Brain microvascular endothelial cell (primary cell): ENCODE data around the gene DIP2A.

Experiments
- DNase-seq: peaks from one replicate; pipeline ENCODE4 v3.0.0-alpha.2; 2020
- H3K27ac ChIP-seq: fragments of 250-450 bp; sonication (Bioruptor Pico); 2 replicates; pipeline ENCODE4 v1.5.1; 2020; ENCODE audit warnings: mild to moderate bottlenecking, moderate library complexity
- H3K27me3 ChIP-seq: fragments of 250-450 bp; sonication (Bioruptor Pico); replicated peaks from 2 replicates; pipeline ENCODE4 v1.5.1; 2020; ENCODE audit warnings: mild to moderate bottlenecking
- H3K36me3 ChIP-seq: fragments of 250-450 bp; sonication (Bioruptor Pico); replicated peaks from 2 replicates; pipeline ENCODE4 v1.5.1; 2020; ENCODE audit warnings: mild to moderate bottlenecking
- H3K4me3 ChIP-seq: 2 replicates; pipeline ENCODE4 v1.5.1; 2011; ENCODE audit warnings: low read depth, mild to moderate bottlenecking, control low read depth, low read length, moderate library complexity
- CTCF ChIP-seq: IDR thresholded peaks from 2 replicates; pipeline ENCODE4 v1.5.1; 2011; ENCODE audit warnings: low read depth, mild to moderate bottlenecking, moderate library complexity, low read length, control low read depth, inconsistent platforms; ENCODE audit errors: missing control alignments
- in situ Hi-C: cut with HindIII; loops from 2 replicates; pipeline ENCODE4 v1.10.0; 2017; ENCODE audit warnings: low sequenced_read_pairs, low pct_ligation_motif_present

The DIP2A gene

GRCh38 chr21:46427516-46427915 is 31.2 kb upstream of the DIP2A start:
- TF ChIP-seq CTCF: no peak
- DNase-seq: no peak
- in situ Hi-C loops: no loop called here
- Histone ChIP-seq H3K27me3 (no peaks in the 10 kb centered on the region), H3K27ac (no peak overlapping the region), H3K36me3 (peaks cover 36% of the 10 kb centered on the region), H3K4me3 (no peak overlapping the region)

GRCh38 chr21:46428286-46428685 is 30.4 kb upstream of the DIP2A start:
- no peaks in the 10 kb centered on the region for H3K27me3 ChIP-seq
- no peak for DNase-seq
- peaks cover 39% of the 10 kb centered on the region for H3K36me3 ChIP-seq
- in situ Hi-C loops: no loop called here
- no peak overlapping the region for H3K4me3 ChIP-seq
- no peak for TF ChIP-seq CTCF
- no peak overlapping the region for H3K27ac ChIP-seq

- Histone ChIP-seq H3K27me3 (no peaks in the 10 kb centered on the region), H3K4me3 (no peak overlapping the region), H3K27ac (no peak overlapping the region), H3K36me3 (peaks cover 39% of the 10 kb centered on the region)
- DNase-seq: no peak
- no peak for TF ChIP-seq CTCF
- in situ Hi-C loops: no loop called here
These were observed 29.5 kb upstream of the DIP2A start for GRCh38 chr21:46428987-46429710.

GRCh38 chr21:46429754-46430681 is 28.7 kb upstream of the DIP2A start:
- in situ Hi-C loops: no loop called here
- no peak for TF ChIP-seq CTCF
- no peaks in the 10 kb centered on the region for H3K27me3 ChIP-seq
- H3K4me3 ChIP-seq: no peak overlapping the region
- H3K36me3 ChIP-seq: peaks cover 37% of the 10 kb centered on the region
- H3K27ac ChIP-seq: no peak overlapping the region
- DNase-seq: no peak

- H3K4me3 ChIP-seq: no peak overlapping the region
- in situ Hi-C loops: no loop called here
- no peaks in the 10 kb centered on the region for H3K27me3 ChIP-seq
- no peak for TF ChIP-seq CTCF
- H3K27ac ChIP-seq: no peak overlapping the region
- no peak for DNase-seq
- peaks cover 41% of the 10 kb centered on the region for H3K36me3 ChIP-seq
These were observed 27.2 kb upstream of the DIP2A start for GRCh38 chr21:46431448-46431847.
